Measurements from ENCODE around the gene PRUNE2. TPM values are rescaled to one million over a fixed set of nuclear protein-coding genes. Genes with fewer than 3 reads are reported as not detected.
A peak's percentile ranks its signal among the peaks of the same experiment; 100 is the strongest.
"Not testable (repeated sequence)": the region's sequence is repeated elsewhere in the genome, so short reads cannot be mapped to it uniquely, and the experiment has no call there.

Gene PRUNE2
- total RNA-seq, 1 experiment from 2014 or later = 7.2 TPM

GRCh38 chr9:76692458-76693129 is 213.3 kb downstream of the PRUNE2 start:
- DNase-seq (ENCODE audit: low read depth) = no peak

- DNase-seq (ENCODE audit: low read depth) = no peak
Observed at GRCh38 chr9:76691517-76692313, 214.2 kb downstream of the PRUNE2 start.

- DNase-seq (ENCODE audit: low read depth) = no peak
Observed at GRCh38 chr9:76690973-76691370, 214.9 kb downstream of the PRUNE2 start.

- no peak for DNase-seq (ENCODE audit: low read depth)
Observed at GRCh38 chr9:76690246-76690972, 215.5 kb downstream of the PRUNE2 start.

- peak; percentile 55 for DNase-seq (ENCODE audit: low read depth)
Observed at GRCh38 chr9:76688471-76689238, 217.3 kb downstream of the PRUNE2 start.

GRCh38 chr9:76687861-76688391 is 218.0 kb downstream of the PRUNE2 start:
- peak; percentile 99 for DNase-seq (ENCODE audit: low read depth)

GRCh38 chr9:76686756-76687155 is 219.2 kb downstream of the PRUNE2 start:
- DNase-seq (ENCODE audit: low read depth) = no peak

- no peak for DNase-seq (ENCODE audit: low read depth)
Observed at GRCh38 chr9:76684213-76684612, 221.7 kb downstream of the PRUNE2 start.

- no peak for DNase-seq (ENCODE audit: low read depth)
Observed at GRCh38 chr9:76681556-76681955, 224.4 kb downstream of the PRUNE2 start.

GRCh38 chr9:76680716-76681425 is 225.0 kb downstream of the PRUNE2 start:
- peak; percentile 54 for DNase-seq (ENCODE audit: low read depth)

GRCh38 chr9:76677481-76678055 is 228.3 kb downstream of the PRUNE2 start:
- DNase-seq (ENCODE audit: low read depth) = peak; percentile 88

- no peak for DNase-seq (ENCODE audit: low read depth)
Observed at GRCh38 chr9:76676857-76677256, 229.1 kb downstream of the PRUNE2 start.

GRCh38 chr9:76667521-76667957 is 238.4 kb downstream of the PRUNE2 start:
- peak; percentile 88 for DNase-seq (ENCODE audit: low read depth)

- not testable (repeated sequence) for DNase-seq (ENCODE audit: low read depth)
Observed at GRCh38 chr9:76665966-76666365, 239.9 kb downstream of the PRUNE2 start.

GRCh38 chr9:76665458-76665857 is 240.5 kb downstream of the PRUNE2 start:
- DNase-seq (ENCODE audit: low read depth) = no peak

- DNase-seq (ENCODE audit: low read depth) = no peak
Observed at GRCh38 chr9:76664120-76664519, 241.8 kb downstream of the PRUNE2 start.

- DNase-seq (ENCODE audit: low read depth) = peak; percentile 70
Observed at GRCh38 chr9:76662476-76663281, 243.2 kb downstream of the PRUNE2 start.

GRCh38 chr9:76658510-76659231 is 247.2 kb downstream of the PRUNE2 start:
- DNase-seq (ENCODE audit: low read depth) = peak; percentile 76

- peak; percentile 64 for DNase-seq (ENCODE audit: low read depth)
Observed at GRCh38 chr9:76657265-76657664, 248.6 kb downstream of the PRUNE2 start.

Data from M059J (cell line).